HEK293 (cell line): ENCODE results near the gene HS1BP3.

Source experiments
- CTCF ChIA-PET: fragments of 350-600 bp; formaldehyde crosslinking; extraction: SDS; loops from one replicate; lab custom pipeline; 2021; ENCODE audit warnings: antibody characterized with exemption; lab: Yijun Ruan, JAX
- POLR2A ChIA-PET: fragments of 300-600 bp; formaldehyde crosslinking; extraction: SDS; loops from one replicate; lab custom pipeline; 2020; ENCODE audit warnings: antibody characterized with exemption, inconsistent platforms; lab: Yijun Ruan, JAX
- H3K27ac ChIP-seq: fragments of 200-500 bp; sonication (Bioruptor generic); 2 replicates; pipeline ENCODE4 v1.5.1; 2014; ENCODE audit warnings: low read depth, low read length, control low read depth, inconsistent platforms; ENCODE audit errors: extremely low read depth
- H3K36me3 ChIP-seq, 2 experiments: fragments of 200-500 bp in 1 of 2; sonication (Bioruptor generic) in 1 of 2; 1 replicate in 1 of 2; 2 replicates in 1 of 2; pipeline ENCODE4 v1.5.1; 2014 to 2017; ENCODE audit warnings: inconsistent platforms in 2 of 2, low read length in 2 of 2; ENCODE audit not compliant: control insufficient read depth in 2 of 2, insufficient read depth in 1 of 2
- H3K4me1 ChIP-seq: fragments of 200-500 bp; sonication (Bioruptor generic); 2 replicates; pipeline ENCODE4 v1.5.1; 2014; ENCODE audit warnings: mild to moderate bottlenecking, low read length, inconsistent platforms; ENCODE audit not compliant: control insufficient read depth, insufficient read depth
- H3K4me3 ChIP-seq: 2 replicates; pipeline ENCODE4 v1.5.1; 2011; ENCODE audit warnings: low read depth, mild to moderate bottlenecking, control low read depth, low read length, moderate library complexity
- H3K9me3 ChIP-seq: fragments of 200-500 bp; sonication (Bioruptor generic); 2 replicates; pipeline ENCODE4 v1.5.1; 2014; ENCODE audit warnings: low read depth, low read length, inconsistent platforms; ENCODE audit not compliant: control insufficient read depth, insufficient read depth
- KLF8 ChIP-seq: fragments of 450-650 bp; formaldehyde crosslinking; IDR thresholded peaks from 2 replicates; pipeline ENCODE4 v1.5.1; 2016; ENCODE audit warnings: missing biosample characterization, missing genetic modification characterization
- KLF9 ChIP-seq: fragments of 450-650 bp; formaldehyde crosslinking; IDR thresholded peaks from 2 replicates; pipeline ENCODE4 v1.5.1; 2016; ENCODE audit warnings: missing biosample characterization, missing genetic modification characterization, low read depth
- MYNN ChIP-seq: fragments of 450-650 bp; formaldehyde crosslinking; IDR thresholded peaks from 2 replicates; pipeline ENCODE4 v1.5.1; 2016; ENCODE audit warnings: missing biosample characterization, missing genetic modification characterization, borderline replicate concordance
- SETDB1 ChIP-seq: IDR thresholded peaks from one replicate; pipeline ENCODE4 v1.6.1; 2017; ENCODE audit warnings: mild to moderate bottlenecking, low read length, moderate library complexity, mixed read lengths; ENCODE audit not compliant: insufficient read length
- TSHZ1 ChIP-seq: fragments of 450-650 bp; formaldehyde crosslinking; IDR thresholded peaks from 2 replicates; pipeline ENCODE4 v1.5.1; 2016; ENCODE audit warnings: missing biosample characterization, missing genetic modification characterization, borderline replicate concordance
- ZBTB20 ChIP-seq: fragments of 450-650 bp; formaldehyde crosslinking; IDR thresholded peaks from 2 replicates; pipeline ENCODE4 v1.5.1; 2016; ENCODE audit warnings: missing biosample characterization, missing genetic modification characterization
- ZIC2 ChIP-seq: fragments of 450-650 bp; formaldehyde crosslinking; IDR thresholded peaks from 2 replicates; pipeline ENCODE4 v1.5.1; 2016; ENCODE audit warnings: missing biosample characterization, missing genetic modification characterization
- ZNF16 ChIP-seq: fragments of 450-650 bp; formaldehyde crosslinking; IDR thresholded peaks from 2 replicates; pipeline ENCODE4 v1.5.1; 2016; ENCODE audit warnings: low read depth, missing biosample characterization, missing genetic modification characterization
- ZNF266 ChIP-seq: fragments of 450-650 bp; formaldehyde crosslinking; IDR thresholded peaks from 2 replicates; pipeline ENCODE4 v1.5.1; 2016; ENCODE audit warnings: missing biosample characterization, missing genetic modification characterization, low read depth
- ZNF341 ChIP-seq: fragments of 450-650 bp; formaldehyde crosslinking; IDR thresholded peaks from 2 replicates; pipeline ENCODE4; 2016; ENCODE audit warnings: low read depth, missing biosample characterization, missing genetic modification characterization
- ZNF600 ChIP-seq: fragments of 450-650 bp; formaldehyde crosslinking; IDR thresholded peaks from 2 replicates; pipeline ENCODE4 v1.5.1; 2016; ENCODE audit warnings: missing biosample characterization, missing genetic modification characterization
- ZNF639 ChIP-seq: fragments of 450-650 bp; formaldehyde crosslinking; IDR thresholded peaks from 2 replicates; pipeline ENCODE4 v1.5.1; 2016; ENCODE audit warnings: missing biosample characterization, missing genetic modification characterization
- ZNF654 ChIP-seq: fragments of 450-650 bp; formaldehyde crosslinking; IDR thresholded peaks from 2 replicates; pipeline ENCODE4 v1.5.1; 2016; ENCODE audit warnings: low read depth, missing biosample characterization, missing genetic modification characterization
- ZNF677 ChIP-seq: fragments of 450-650 bp; IDR thresholded peaks from 2 replicates; pipeline ENCODE4 v1.5.0; 2018; ENCODE audit warnings: missing biosample characterization, mild to moderate bottlenecking, missing genetic modification characterization, moderate library complexity
- ZNF692 ChIP-seq: fragments of 450-650 bp; formaldehyde crosslinking; IDR thresholded peaks from 2 replicates; pipeline ENCODE4 v1.5.1; 2016; ENCODE audit warnings: missing biosample characterization, missing genetic modification characterization
- ZSCAN16 ChIP-seq: fragments of 450-650 bp; formaldehyde crosslinking; IDR thresholded peaks from 2 replicates; pipeline ENCODE4 v1.5.1; 2016; ENCODE audit warnings: missing biosample characterization, missing genetic modification characterization

Gene HS1BP3

GRCh38 chr2:20626392-20626697 lies 24.6 kb downstream of the HS1BP3 start:
- TF ChIP-seq KLF9 (tag by site-specific recombination) = no peak
- H3K36me3 ChIP-seq = peaks cover 0 to 50% of the 10 kb centered on the region in 2 experiments; a peak in 1 of 3 replicates
- H3K4me1 ChIP-seq = no peaks in the 10 kb centered on the region
- POLR2A ChIA-PET = interaction anchor here (2.5 kb wide), 1 partner anchor 179 kb away, joined by 17 read pairs; the partner anchor contains the start of gene RHOB
- CTCF ChIA-PET = no interaction called here
- H3K9me3 ChIP-seq = no peaks in the 10 kb centered on the region
- H3K4me3 ChIP-seq = no peak overlapping the region
- H3K27ac ChIP-seq = no peak overlapping the region

- no peak overlapping the region for H3K4me3 ChIP-seq
- ChIA-PET POLR2A (interaction anchor here (2.5 kb wide), 1 partner anchor 178 kb away, joined by 17 read pairs; the partner anchor contains the start of gene RHOB), CTCF (interaction anchor here (0.5 to 3.0 kb wide), 6 partner anchors 9 to 549 kb away, joined by 3 to 17 read pairs (median 3); no protein-coding TSS in a partner anchor)
- no peak overlapping the region for H3K27ac ChIP-seq
- peaks cover 0 to 54% of the 10 kb centered on the region in 2 experiments; a peak in 1 of 3 replicates for H3K36me3 ChIP-seq
- TF ChIP-seq SETDB1 = no peak
- peak; percentile 94 for TF ChIP-seq ZIC2 (tag by site-specific recombination)
- H3K9me3 ChIP-seq = no peaks in the 10 kb centered on the region
- H3K4me1 ChIP-seq = no peaks in the 10 kb centered on the region
Observed at GRCh38 chr2:20625491-20626391, 25.2 kb downstream of the HS1BP3 start.

GRCh38 chr2:20624884-20625485 lies 25.9 kb downstream of the HS1BP3 start:
- Histone ChIP-seq H3K4me1 (no peaks in the 10 kb centered on the region), H3K4me3 (no peak overlapping the region), H3K36me3 (peaks cover 0 to 59% of the 10 kb centered on the region in 2 experiments; a peak in 1 of 3 replicates), H3K27ac (no peak overlapping the region), H3K9me3 (no peaks in the 10 kb centered on the region)
- POLR2A ChIA-PET = interaction anchor here (2.5 kb wide), 1 partner anchor 178 kb away, joined by 17 read pairs; the partner anchor contains the start of gene RHOB
- CTCF ChIA-PET = interaction anchor here (0.5 to 3.0 kb wide), 3 partner anchors 9 to 299 kb away, joined by 3 to 17 read pairs (median 3); no protein-coding TSS in a partner anchor
- no peak for TF ChIP-seq ZSCAN16

GRCh38 chr2:20624156-20624883 lies 26.6 kb downstream of the HS1BP3 start:
- H3K27ac ChIP-seq = no peak overlapping the region
- no peaks in the 10 kb centered on the region for H3K4me1 ChIP-seq
- H3K36me3 ChIP-seq = peaks cover 0 to 59% of the 10 kb centered on the region in 2 experiments; a peak in 1 of 3 replicates
- CTCF ChIA-PET = interaction anchor here (3.0 kb wide), 1 partner anchor 10 kb away, joined by 17 read pairs; no protein-coding TSS in a partner anchor
- H3K4me3 ChIP-seq = no peak overlapping the region
- POLR2A ChIA-PET = interaction anchor here (2.5 kb wide), 1 partner anchor 177 kb away, joined by 17 read pairs; the partner anchor contains the start of gene RHOB
- TF ChIP-seq ZNF677 (tag by site-specific recombination) = no peak
- TF ChIP-seq ZNF654 (tag by site-specific recombination) = no peak
- TF ChIP-seq ZNF341 (tag by site-specific recombination) = no peak
- TF ChIP-seq ZNF600 (tag by site-specific recombination) = no peak
- no peak for TF ChIP-seq ZNF692 (tag by site-specific recombination)
- no peak for TF ChIP-seq ZNF266 (tag by site-specific recombination)
- TF ChIP-seq TSHZ1 (tag by site-specific recombination) = no peak
- no peak for TF ChIP-seq MYNN (tag by site-specific recombination)
- TF ChIP-seq KLF8 (tag by site-specific recombination) = no peak
- TF ChIP-seq ZNF639 (tag by site-specific recombination) = no peak
- TF ChIP-seq ZBTB20 (tag by site-specific recombination) = no peak
- no peak for TF ChIP-seq ZNF16
- H3K9me3 ChIP-seq = no peaks in the 10 kb centered on the region
